Gastrocnemius medialis (tissue), 4 donors: ENCODE measurements around the gene TMEM181.
"Not testable (repeated sequence)": the region's sequence is repeated elsewhere in the genome, so short reads cannot be mapped to it uniquely, and the experiment has no call there.

Experiments used
- CTCF ChIP-seq, 5 experiments: fragments of 450-650 bp in 3 of 5; fragments of 200-600 bp in 2 of 5; sonication (generic) in 2 of 5; IDR thresholded peaks in 4 of 5; conservative IDR thresholded peaks in 1 of 5; 1 replicate in 4 of 5; 2 replicates in 1 of 5; pipeline ENCODE4 v1.5.1; 2016 to 2019; ENCODE audit warnings: antibody characterized with exemption in 5 of 5, mild to moderate bottlenecking in 3 of 5, moderate library complexity in 3 of 5
- POLR2A ChIP-seq, 2 donors: fragments of 450-650 bp; IDR thresholded peaks; one replicate each; pipeline ENCODE4 v1.6.1; 2017; ENCODE audit warnings: antibody characterized with exemption in 2 of 2, mild to moderate bottlenecking in 2 of 2, moderate library complexity in 2 of 2

- not testable (repeated sequence) for TF ChIP-seq POLR2A (IDR thresholded peaks at IDR 0.05); CTCF (IDR thresholded peaks at IDR 0.05 in 4 of 5, conservative IDR thresholded peaks at IDR 0.05 in 1 of 5)
Observed at GRCh38 chr6:158618289-158618688, 58.4 kb downstream of the TMEM181 start.
